PFSK-1 (cell line): Measurements from ENCODE around the gene NARS2.

Experiments
- FOXP2 ChIP-seq: optimal IDR thresholded peaks from 2 replicates; pipeline ENCODE3; 2011; ENCODE audit warnings: borderline replicate concordance, control low read depth, inconsistent platforms; ENCODE audit not compliant: insufficient read depth; ENCODE audit errors: extremely low read length, extremely low read depth
- POLR2AphosphoS5 ChIP-seq: IDR thresholded peaks from 2 replicates; pipeline ENCODE4 v1.6.1; 2012; ENCODE audit warnings: low read depth, mild to moderate bottlenecking, control low read depth, low read length, moderate library complexity
- REST ChIP-seq, 2 experiments: IDR thresholded peaks; 2 replicates each; pipeline versions ENCODE4 v1.6.1 to v1.8.0; 2011 to 2012; ENCODE audit warnings: low read depth in 2 of 2, low read length in 2 of 2, control low read depth in 1 of 2, inconsistent platforms in 1 of 2, mild to moderate bottlenecking in 1 of 2, moderate library complexity in 1 of 2; ENCODE audit not compliant: insufficient read depth in 1 of 2
- SIN3A ChIP-seq: IDR thresholded peaks from 2 replicates; pipeline ENCODE4 v1.6.1; 2012; ENCODE audit warnings: mild to moderate bottlenecking, low read length, moderate library complexity, borderline replicate concordance; ENCODE audit not compliant: insufficient read depth
- TAF1 ChIP-seq: IDR thresholded peaks from 2 replicates; pipeline ENCODE4 v1.6.1; 2012; ENCODE audit warnings: low read length, control low read depth, borderline replicate concordance; ENCODE audit not compliant: insufficient read depth

Gene NARS2

DNA sequence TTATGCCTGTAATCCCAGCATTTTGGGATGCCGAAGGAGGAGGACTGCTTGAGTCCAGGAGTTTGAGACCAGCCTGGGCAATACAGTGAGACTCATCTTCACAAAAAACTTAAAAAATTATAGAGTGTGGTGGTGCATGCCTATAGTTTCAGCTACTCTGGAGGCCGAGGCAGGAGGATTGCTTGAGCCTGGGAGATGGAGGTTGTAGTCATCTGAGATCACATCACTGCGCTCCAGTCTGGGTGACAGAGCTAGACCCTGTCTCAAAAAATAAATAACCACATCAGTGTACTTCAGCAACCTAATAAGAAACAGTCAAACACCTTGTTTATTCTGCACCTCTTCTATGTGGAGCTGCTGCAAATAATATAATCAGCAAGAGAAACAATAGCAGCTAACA lies 1.4 kb downstream of the NARS2 start:
- no peak for TF ChIP-seq POLR2AphosphoS5
- no peak for TF ChIP-seq REST (IDR thresholded peaks at IDR 0.05; ENCODE audit: insufficient read depth in 1 of 2, low read depth in 2 of 2, low read length in 2 of 2)
- TF ChIP-seq SIN3A: no peak
- TF ChIP-seq TAF1: no peak
- TF ChIP-seq FOXP2: no peak

DNA sequence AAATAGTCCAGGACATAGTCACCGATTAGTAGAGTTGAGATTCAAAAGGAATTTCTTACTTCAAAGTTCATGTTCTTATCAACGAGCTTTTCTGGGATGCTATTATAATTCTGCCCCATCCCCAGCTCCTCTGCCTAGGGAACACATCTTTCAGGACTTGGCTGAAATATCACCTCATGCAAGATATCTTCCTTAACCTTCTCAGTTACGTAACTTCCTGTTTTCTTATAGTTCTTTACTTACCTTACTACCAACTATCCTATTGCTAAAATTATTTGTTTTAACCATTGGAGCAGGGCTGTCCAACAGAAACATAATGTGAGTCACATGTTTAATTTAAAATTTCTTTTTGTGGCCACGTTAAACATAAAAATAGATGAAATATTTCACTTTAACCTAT lies 2.3 kb downstream of the NARS2 start:
- TF ChIP-seq TAF1 (no peak), SIN3A (no peak)

- TF ChIP-seq SIN3A (no peak), REST (IDR thresholded peaks at IDR 0.05; ENCODE audit: insufficient read depth in 1 of 2, low read depth in 2 of 2, low read length in 2 of 2) (no peak), TAF1 (no peak), POLR2AphosphoS5 (no peak), FOXP2 (no peak)
Measured at GRCh38 chr11:78570031-78570430, 4.6 kb downstream of the NARS2 start.

- TF ChIP-seq REST (IDR thresholded peaks at IDR 0.05; ENCODE audit: insufficient read depth in 1 of 2, low read depth in 2 of 2, low read length in 2 of 2) (no peak), TAF1 (no peak)
Measured at GRCh38 chr11:78567209-78567608, 7.5 kb downstream of the NARS2 start.

GRCh38 chr11:78564490-78565467 lies 9.9 kb downstream of the NARS2 start:
- TF ChIP-seq TAF1 (no peak), SIN3A (no peak), POLR2AphosphoS5 (no peak), FOXP2 (no peak), REST (IDR thresholded peaks at IDR 0.05; ENCODE audit: insufficient read depth in 1 of 2, low read depth in 2 of 2, low read length in 2 of 2) (no peak)
